IMR-90 (cell line): Measurements from ENCODE around the gene RNFT1. TPM values are rescaled to one million over a fixed set of nuclear protein-coding genes. Genes with fewer than 3 reads are reported as not detected.
"Not testable (repeated sequence)": the region's sequence is repeated elsewhere in the genome, so short reads cannot be mapped to it uniquely, and the experiment has no call there.

Experiments
- ATAC-seq: fragments of 200-7000 bp; cut with Tn5 transposase; 2 replicates; pipeline ENCODE4 v1.9.1; 2020; ENCODE audit warnings: low read depth, mild to moderate bottlenecking, moderate library complexity
- BruUV-seq: library from RNA; stranded (reverse); fragments of 400-500 nt; replicated peaks from 2 replicates; lab custom pipeline; 2021; lab: Mats Ljungman, UMichigan
- CTCF ChIA-PET: fragments of 300-600 bp; formaldehyde crosslinking; extraction: SDS; loops from one replicate; lab custom pipeline; 2021; ENCODE audit warnings: antibody characterized with exemption; lab: Yijun Ruan, JAX
- POLR2A ChIA-PET: fragments of 300-600 bp; sonication (Branson Sonifier 250); formaldehyde crosslinking; loops from one replicate; lab custom pipeline; 2022; ENCODE audit warnings: antibody characterized with exemption; ENCODE audit not compliant: unreplicated experiment; lab: Charles Lee
- DNase-seq: peaks from one replicate; pipeline ENCODE4 v3.0.0; 2013
- H2AFZ ChIP-seq: replicated peaks from 2 replicates; pipeline ENCODE3; 2013; ENCODE audit warnings: low read length, mild to moderate bottlenecking; ENCODE audit not compliant: poor library complexity
- H2AK5ac ChIP-seq: 2 replicates; pipeline ENCODE4 v1.6.1; 2013; ENCODE audit warnings: low read depth, low read length, inconsistent platforms
- H2AK9ac ChIP-seq: replicated peaks from 2 replicates; pipeline ENCODE3; 2013; ENCODE audit warnings: mild to moderate bottlenecking, low read depth, low read length, moderate library complexity; ENCODE audit not compliant: poor library complexity
- H2BK120ac ChIP-seq: 2 replicates; pipeline ENCODE4 v1.6.1; 2013; ENCODE audit warnings: low read depth, low read length, inconsistent platforms
- H2BK15ac ChIP-seq: 3 replicates; pipeline ENCODE4 v1.6.1; 2013; ENCODE audit warnings: low read depth, low read length, inconsistent platforms
- H2BK20ac ChIP-seq: 2 replicates; pipeline ENCODE4 v1.6.1; 2013; ENCODE audit warnings: low read depth, mild to moderate bottlenecking, inconsistent platforms, low read length, moderate library complexity
- H2BK5ac ChIP-seq: 2 replicates; pipeline ENCODE4 v1.6.1; 2013; ENCODE audit warnings: mild to moderate bottlenecking, low read depth, low read length, inconsistent platforms; ENCODE audit not compliant: poor library complexity, severe bottlenecking
- H3K14ac ChIP-seq: replicated peaks from 2 replicates; pipeline ENCODE4 v1.6.1; 2013; ENCODE audit warnings: low read depth, low read length, inconsistent platforms
- H3K18ac ChIP-seq: 2 replicates; pipeline ENCODE4 v1.6.1; 2013; ENCODE audit warnings: low read depth, low read length, control low read depth
- H3K23ac ChIP-seq: 2 replicates; pipeline ENCODE4 v1.6.1; 2013; ENCODE audit warnings: low read depth, low read length, inconsistent platforms
- H3K27ac ChIP-seq: 2 replicates; pipeline ENCODE4 v1.5.1; 2013; ENCODE audit warnings: mild to moderate bottlenecking, control low read depth, low read length; ENCODE audit not compliant: insufficient read depth
- H3K27me3 ChIP-seq: 2 replicates; pipeline ENCODE4 v1.6.1; 2013; ENCODE audit warnings: low read length; ENCODE audit not compliant: control insufficient read depth, insufficient read depth
- H3K36me3 ChIP-seq: 2 replicates; pipeline ENCODE4 v1.6.1; 2013; ENCODE audit warnings: low read length, mixed read lengths; ENCODE audit not compliant: control insufficient read depth, insufficient read depth
- H3K4ac ChIP-seq: 2 replicates; pipeline ENCODE4 v1.6.1; 2013; ENCODE audit warnings: low read depth, low read length, inconsistent platforms
- H3K4me1 ChIP-seq: 2 replicates; pipeline ENCODE4 v1.6.1; 2013; ENCODE audit warnings: low read length, mixed read lengths; ENCODE audit not compliant: control insufficient read depth, insufficient read depth
- H3K4me2 ChIP-seq: 2 replicates; pipeline ENCODE4 v1.6.1; 2013; ENCODE audit warnings: low read depth, mild to moderate bottlenecking, control low read depth, low read length, moderate library complexity
- H3K4me3 ChIP-seq: 2 replicates; pipeline ENCODE4 v1.5.1; 2013; ENCODE audit warnings: low read depth, mild to moderate bottlenecking, control low read depth, low read length, moderate library complexity; ENCODE audit not compliant: insufficient read depth
- H3K56ac ChIP-seq: 2 replicates; pipeline ENCODE4 v1.6.1; 2013; ENCODE audit warnings: low read length, inconsistent platforms; ENCODE audit not compliant: insufficient read depth; ENCODE audit errors: extremely low read depth
- H3K79me1 ChIP-seq, 2 experiments: 2 replicates each; pipeline ENCODE4 v1.6.1; 2013; ENCODE audit warnings: low read length in 2 of 2, inconsistent platforms in 1 of 2, low read depth in 1 of 2
- H3K9ac ChIP-seq: 2 replicates; pipeline ENCODE4 v1.6.1; 2013; ENCODE audit warnings: low read depth, low read length, control low read depth
- H3K9me1 ChIP-seq: 2 replicates; pipeline ENCODE4 v1.6.1; 2013; ENCODE audit warnings: low read length, inconsistent platforms; ENCODE audit not compliant: insufficient read depth
- H3K9me3 ChIP-seq: 2 replicates; pipeline ENCODE4 v1.6.1; 2013; ENCODE audit warnings: low read length; ENCODE audit not compliant: control insufficient read depth, insufficient read depth
- H4K20me1 ChIP-seq: 2 replicates; pipeline ENCODE4 v1.6.1; 2013; ENCODE audit warnings: low read length, inconsistent platforms; ENCODE audit not compliant: insufficient read depth
- H4K5ac ChIP-seq: 2 replicates; pipeline ENCODE4 v1.6.1; 2013; ENCODE audit warnings: mild to moderate bottlenecking, low read depth, low read length, control low read depth
- H4K8ac ChIP-seq, 2 experiments: 2 replicates each; pipeline ENCODE4 v1.6.1; 2013; ENCODE audit warnings: low read depth in 2 of 2, low read length in 2 of 2, control low read depth in 1 of 2, inconsistent platforms in 1 of 2
- H4K91ac ChIP-seq: 2 replicates; pipeline ENCODE4 v1.6.1; 2013; ENCODE audit warnings: low read depth, low read length, inconsistent platforms; ENCODE audit not compliant: insufficient read depth
- WGBS, 2 experiments: methylation state at CpG; one replicate each; pipeline versions ENCODE4 v1.1.5 to v1.1.7; 2013; ENCODE audit warnings: missing lambda C conversion rate in 2 of 2; ENCODE audit not compliant: insufficient read length in 1 of 2; ENCODE audit errors: extremely low coverage in 2 of 2; 5-methylcytosine and 5-hydroxymethylcytosine counted together
- dilution Hi-C: fragments of 300-500 bp; cut with HindIII; formaldehyde crosslinking; loops from one replicate; pipeline ENCODE4 v1.14.3; 2018; ENCODE audit warnings: low sequenced_read_pairs; ENCODE audit not compliant: unreplicated experiment
- in situ Hi-C: fragments of 300-500 bp; cut with MboI; formaldehyde crosslinking; loops from 3 replicates; pipeline ENCODE4 v1.14.3; 2019; ENCODE audit warnings: low sequenced_read_pairs, inconsistent platforms, mixed read lengths
- intact Hi-C: fragments of 100-400 bp; cut with micrococcal nuclease; formaldehyde crosslinking; loops from 2 replicates; pipeline ENCODE4 v1.10.0; 2022
- polyA plus RNA-seq, 3 experiments: library from polyadenylated mRNA; depleted of rRNA; stranded (reverse); fragments of >200 nt; gene quantifications; 2 replicates each; pipeline ENCODE4 v1.2.3, GENCODE V29; 2012; ENCODE audit warnings: low replicate concordance in 1 of 3
- total RNA-seq: library from RNA; depleted of rRNA; stranded (reverse); fragments of >200 nt; gene quantifications from 2 replicates; pipeline ENCODE4 v1.2.3, GENCODE V29; 2012

The RNFT1 gene
- total and polyA plus RNA-seq, 2 of the 4 experiments (the other 2 are of a cell fraction) = 15.7 to 22.2 TPM

DNA sequence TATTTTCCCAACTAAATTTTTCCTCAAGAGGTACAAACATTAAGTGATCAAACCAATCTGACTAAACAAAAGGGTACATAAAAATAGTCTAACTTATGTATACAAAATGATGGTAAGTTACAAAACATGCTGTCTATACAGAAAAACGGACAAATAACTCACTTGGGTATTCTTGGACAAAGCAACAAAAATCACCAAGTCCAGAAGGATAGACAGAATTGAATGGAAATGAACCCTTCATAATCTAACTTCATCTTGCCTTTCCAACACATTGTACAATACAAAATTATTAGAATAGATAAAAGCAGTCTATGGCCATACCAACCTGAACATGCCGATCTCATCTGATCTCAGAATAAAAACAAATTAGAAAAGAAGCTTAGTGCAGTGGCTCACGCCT lies 37.9 kb upstream of the RNFT1 start:
- CTCF ChIA-PET, H3K9me1 ChIP-seq: not testable (repeated sequence)

DNA sequence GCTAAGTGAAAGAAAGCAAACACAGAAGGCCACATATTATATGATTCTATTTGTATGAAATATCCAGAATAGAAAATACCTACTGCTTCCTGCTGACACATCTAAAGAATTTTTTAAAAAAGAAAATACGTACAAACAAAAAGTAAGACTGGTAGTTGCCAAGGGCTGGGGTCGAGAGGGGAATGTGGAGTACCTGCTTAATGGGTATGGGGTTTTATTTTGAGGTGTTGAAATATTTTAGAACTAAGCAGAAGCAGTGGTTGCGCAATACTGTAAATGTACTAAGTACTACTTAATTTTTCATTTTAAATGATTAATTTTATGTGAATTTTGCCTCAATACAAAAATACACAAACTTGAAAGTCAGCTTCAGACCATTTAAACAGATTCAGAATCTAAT lies 32.1 kb upstream of the RNFT1 start:
- H2BK20ac ChIP-seq, H4K91ac ChIP-seq, H2AFZ ChIP-seq, H3K4me3 ChIP-seq, H3K14ac ChIP-seq, H3K36me3 ChIP-seq, H3K18ac ChIP-seq, H3K23ac ChIP-seq, POLR2A ChIA-PET, dilution Hi-C loops, H2AK5ac ChIP-seq, H4K5ac ChIP-seq, H3K9ac ChIP-seq, BruUV-seq, ATAC-seq, H4K8ac ChIP-seq, H4K20me1 ChIP-seq, H3K4ac ChIP-seq, H2BK5ac ChIP-seq, H3K56ac ChIP-seq, H2BK120ac ChIP-seq, CTCF ChIA-PET, intact Hi-C loops, in situ Hi-C loops, H2AK9ac ChIP-seq, H3K27me3 ChIP-seq, H3K27ac ChIP-seq, H3K79me1 ChIP-seq, DNase-seq, H3K4me1 ChIP-seq, H2BK15ac ChIP-seq, H3K9me3 ChIP-seq, H3K9me1 ChIP-seq, H3K4me2 ChIP-seq: not testable (repeated sequence)
- WGBS, 2 experiments = no CpG with 5 or more reads among the region's 3 CpGs

More for the DNA sequence above, 37.9 kb upstream of the RNFT1 start:
- H4K5ac ChIP-seq, H3K27me3 ChIP-seq, H2BK120ac ChIP-seq, H3K9me3 ChIP-seq, H2AK9ac ChIP-seq, H3K4ac ChIP-seq, in situ Hi-C loops, H3K23ac ChIP-seq, H3K14ac ChIP-seq, H3K9ac ChIP-seq, H2AFZ ChIP-seq, BruUV-seq, H4K91ac ChIP-seq, ATAC-seq, H3K4me3 ChIP-seq, H3K79me1 ChIP-seq, H3K18ac ChIP-seq, H2AK5ac ChIP-seq, H2BK5ac ChIP-seq, H3K27ac ChIP-seq, H4K20me1 ChIP-seq, H3K56ac ChIP-seq, H2BK20ac ChIP-seq, intact Hi-C loops, H3K36me3 ChIP-seq, H2BK15ac ChIP-seq, H4K8ac ChIP-seq, DNase-seq, H3K4me1 ChIP-seq, POLR2A ChIA-PET, H3K4me2 ChIP-seq, dilution Hi-C loops: not testable (repeated sequence)
- no CpG with 5 or more reads among the region's 3 CpGs for WGBS, 2 experiments
